Karpas-422 (cell line): ENCODE measurements around the gene CDC25B. TPM values are rescaled to one million over a fixed set of nuclear protein-coding genes. Genes with fewer than 3 reads are reported as not detected.

ENCODE experiments used
- DNase-seq: peaks from one replicate; pipeline ENCODE4 v3.0.0-alpha.2; 2015
- H2AFZ ChIP-seq: fragments of 200-600 bp; sonication (generic); 2 replicates; pipeline ENCODE4 v1.6.1; 2014; ENCODE audit warnings: antibody characterized with exemption, low read length, mixed read lengths
- H3K27ac ChIP-seq: fragments of 200-600 bp; sonication (generic); 2 replicates; pipeline ENCODE4 v1.5.1; 2014; ENCODE audit warnings: mild to moderate bottlenecking, low read length, moderate library complexity
- H3K27me3 ChIP-seq: fragments of 200-600 bp; sonication (generic); 2 replicates; pipeline ENCODE4 v1.6.1; 2014; ENCODE audit warnings: low read length, mixed read lengths
- H3K36me3 ChIP-seq: fragments of 200-600 bp; sonication (generic); 2 replicates; pipeline ENCODE4 v1.6.1; 2014; ENCODE audit warnings: low read length, mixed read lengths; ENCODE audit not compliant: insufficient read depth
- H3K4me1 ChIP-seq: fragments of 200-600 bp; sonication (generic); 2 replicates; pipeline ENCODE4 v1.6.1; 2014; ENCODE audit warnings: mild to moderate bottlenecking, low read length, mixed read lengths
- H3K4me2 ChIP-seq: fragments of 200-600 bp; sonication (generic); 2 replicates; pipeline ENCODE4 v1.6.1; 2014; ENCODE audit warnings: low read length, low read depth, mild to moderate bottlenecking; ENCODE audit not compliant: poor library complexity, severe bottlenecking
- H3K4me3 ChIP-seq: fragments of 200-600 bp; sonication (generic); 2 replicates; pipeline ENCODE4 v1.5.1; 2014; ENCODE audit warnings: mild to moderate bottlenecking, antibody characterized with exemption, low read length, mixed read lengths
- H3K79me2 ChIP-seq: fragments of 200-600 bp; sonication (generic); 2 replicates; pipeline ENCODE4 v1.6.1; 2014; ENCODE audit warnings: mild to moderate bottlenecking, low read length, mixed read lengths
- H3K9ac ChIP-seq: fragments of 200-600 bp; sonication (generic); 2 replicates; pipeline ENCODE4 v1.6.0; 2014; ENCODE audit warnings: low read length
- H3K9me2 ChIP-seq: fragments of 200-600 bp; sonication (generic), shearing (Covaris generic); replicated peaks from 2 replicates; pipeline ENCODE4 v1.6.0; 2014; ENCODE audit warnings: mild to moderate bottlenecking, low read length, moderate library complexity; ENCODE audit not compliant: insufficient read depth
- H3K9me3 ChIP-seq: fragments of 300-700, 200-600 bp; sonication (generic); 2 replicates; pipeline ENCODE4 v1.6.1; 2014; ENCODE audit warnings: low read length, mixed read lengths
- H4K20me1 ChIP-seq: fragments of 200-600 bp; sonication (generic); 2 replicates; pipeline ENCODE4 v1.6.1; 2014; ENCODE audit warnings: mild to moderate bottlenecking, antibody characterized with exemption, low read length, low read depth; ENCODE audit not compliant: insufficient read depth
- total RNA-seq: library from RNA; depleted of rRNA; stranded (reverse); fragments of >200 nt; shearing (Covaris generic); gene quantifications from 2 replicates; pipeline ENCODE4 v1.2.3, GENCODE V29; 2014; ENCODE audit warnings: low replicate concordance

CDC25B gene
- total RNA-seq, 1 experiment from 2014 or later, result 11.7 TPM

- H3K9me3 ChIP-seq, result no peaks in the 10 kb centered on the region
- H2AFZ ChIP-seq, result peak overlapping the region; percentile 99
- H3K27ac ChIP-seq, result no peak overlapping the region
- H3K36me3 ChIP-seq, result no peaks in the 10 kb centered on the region
- no peaks in the 10 kb centered on the region for H3K27me3 ChIP-seq
- no peaks in the 10 kb centered on the region for H3K9me2 ChIP-seq
- H3K4me3 ChIP-seq, result peak overlapping the region; percentile 78
- no peak for DNase-seq
- peak overlapping the region; percentile 81 for H3K9ac ChIP-seq
- H4K20me1 ChIP-seq, result no peaks in the 10 kb centered on the region
- H3K4me1 ChIP-seq, result peaks cover 38% of the 10 kb centered on the region
- H3K79me2 ChIP-seq, result peaks cover 13% of the 10 kb centered on the region
- H3K4me2 ChIP-seq, result peak overlapping the region; percentile 86
Observed at GRCh38 chr20:3794701-3795420, 1.2 kb upstream of the CDC25B start.

GRCh38 chr20:3796477-3797225 lies 541 bp downstream of the CDC25B start:
- DNase-seq, result peak; percentile 59
- Histone ChIP-seq H3K36me3 (peaks cover 4% of the 10 kb centered on the region; the same call in 1 of the 2 replicates), H3K79me2 (peaks cover 13% of the 10 kb centered on the region), H3K9me2 (no peaks in the 10 kb centered on the region), H3K4me3 (peak overlapping the region; percentile 72), H4K20me1 (no peaks in the 10 kb centered on the region), H3K4me2 (peak overlapping the region; percentile 89), H3K27ac (no peak overlapping the region), H3K27me3 (no peaks in the 10 kb centered on the region), H3K4me1 (peaks cover 44% of the 10 kb centered on the region), H3K9ac (peak overlapping the region; percentile 79), H3K9me3 (no peaks in the 10 kb centered on the region), H2AFZ (no peak overlapping the region)

GRCh38 chr20:3797226-3797545 lies 1.1 kb downstream of the CDC25B start:
- Histone ChIP-seq H3K27me3 (no peaks in the 10 kb centered on the region), H3K9ac (peak overlapping the region; percentile 79), H4K20me1 (no peaks in the 10 kb centered on the region), H3K4me2 (peak overlapping the region; percentile 89), H3K9me2 (no peaks in the 10 kb centered on the region), H3K4me3 (peak overlapping the region; percentile 72), H3K4me1 (peaks cover 44% of the 10 kb centered on the region), H2AFZ (no peak overlapping the region), H3K9me3 (no peaks in the 10 kb centered on the region), H3K36me3 (peaks cover 4% of the 10 kb centered on the region; the same call in 1 of the 2 replicates), H3K27ac (no peak overlapping the region), H3K79me2 (peaks cover 13% of the 10 kb centered on the region)
- DNase-seq, result no peak

- H3K27ac ChIP-seq, result no peak overlapping the region
- no peak for DNase-seq
- peak overlapping the region; percentile 72; the same call in 1 of the 2 replicates for H3K4me3 ChIP-seq
- H4K20me1 ChIP-seq, result no peaks in the 10 kb centered on the region
- H3K4me2 ChIP-seq, result peak overlapping the region; percentile 89
- peaks cover 44% of the 10 kb centered on the region for H3K4me1 ChIP-seq
- peaks cover 13% of the 10 kb centered on the region for H3K79me2 ChIP-seq
- peaks cover 4% of the 10 kb centered on the region; the same call in 1 of the 2 replicates for H3K36me3 ChIP-seq
- no peaks in the 10 kb centered on the region for H3K9me3 ChIP-seq
- no peaks in the 10 kb centered on the region for H3K27me3 ChIP-seq
- H2AFZ ChIP-seq, result no peak overlapping the region
- peak overlapping the region; percentile 16; the same call in 1 of the 2 replicates for H3K9ac ChIP-seq
- H3K9me2 ChIP-seq, result no peaks in the 10 kb centered on the region
Observed at GRCh38 chr20:3797592-3798372, 1.7 kb downstream of the CDC25B start.

GRCh38 chr20:3798373-3798768 lies 2.3 kb downstream of the CDC25B start:
- H3K79me2 ChIP-seq, result peaks cover 13% of the 10 kb centered on the region
- no peaks in the 10 kb centered on the region for H3K9me2 ChIP-seq
- peaks cover 4% of the 10 kb centered on the region; the same call in 1 of the 2 replicates for H3K36me3 ChIP-seq
- H4K20me1 ChIP-seq, result no peaks in the 10 kb centered on the region
- peak overlapping the region; percentile 89 for H3K4me2 ChIP-seq
- H3K9ac ChIP-seq, result no peak overlapping the region
- no peak for DNase-seq
- H2AFZ ChIP-seq, result no peak overlapping the region
- no peaks in the 10 kb centered on the region for H3K9me3 ChIP-seq
- no peak overlapping the region for H3K27ac ChIP-seq
- no peaks in the 10 kb centered on the region for H3K27me3 ChIP-seq
- H3K4me1 ChIP-seq, result peaks cover 44% of the 10 kb centered on the region
- no peak overlapping the region for H3K4me3 ChIP-seq

GRCh38 chr20:3798908-3799248 lies 2.8 kb downstream of the CDC25B start:
- H3K4me3 ChIP-seq, result no peak overlapping the region
- H3K4me2 ChIP-seq, result no peak overlapping the region
- peak; percentile 29 for DNase-seq
- H3K9me3 ChIP-seq, result no peaks in the 10 kb centered on the region
- peak overlapping the region; percentile 22; the same call in 1 of the 2 replicates for H3K9ac ChIP-seq
- H3K27me3 ChIP-seq, result no peaks in the 10 kb centered on the region
- no peak overlapping the region for H3K27ac ChIP-seq
- H4K20me1 ChIP-seq, result no peaks in the 10 kb centered on the region
- H3K79me2 ChIP-seq, result peaks cover 13% of the 10 kb centered on the region
- H3K9me2 ChIP-seq, result no peaks in the 10 kb centered on the region
- H3K36me3 ChIP-seq, result peaks cover 4% of the 10 kb centered on the region; the same call in 1 of the 2 replicates
- no peak overlapping the region for H2AFZ ChIP-seq
- peaks cover 44% of the 10 kb centered on the region for H3K4me1 ChIP-seq

- Histone ChIP-seq H3K4me3 (peak overlapping the region; percentile 24; the same call in 1 of the 2 replicates), H3K36me3 (peaks cover 4% of the 10 kb centered on the region; the same call in 1 of the 2 replicates), H3K27me3 (no peaks in the 10 kb centered on the region), H2AFZ (no peak overlapping the region), H3K9ac (peak overlapping the region; percentile 24; the same call in 1 of the 2 replicates), H3K79me2 (peaks cover 13% of the 10 kb centered on the region), H3K9me3 (no peaks in the 10 kb centered on the region), H3K4me2 (peak overlapping the region; percentile 45), H3K27ac (no peak overlapping the region), H4K20me1 (no peaks in the 10 kb centered on the region), H3K4me1 (peaks cover 42% of the 10 kb centered on the region), H3K9me2 (no peaks in the 10 kb centered on the region)
- DNase-seq, result no peak
Observed at GRCh38 chr20:3800256-3800877, 4.3 kb downstream of the CDC25B start.
